ENCODE results near the gene SENP8. TPM values are rescaled to one million over a fixed set of nuclear protein-coding genes. Genes with fewer than 3 reads are reported as not detected.

SENP8 gene
- total and polyA plus RNA-seq, 2 of the 8 experiments (the other 6 are each of a cell fraction or from before 2014, with no cell fraction given) = 4.1 to 6.0 TPM

- Histone ChIP-seq H4K8ac (ENCODE audit: extremely low read depth, insufficient read depth, low read length) (no peak overlapping the region), H3K56ac (replicated peaks; ENCODE audit: insufficient read length, low read depth, low read length) (no peak overlapping the region), H3K79me2 (ENCODE audit: control insufficient read depth in 1 of 2, insufficient read depth in 2 of 2, low read length in 2 of 2) (no peaks in the 10 kb centered on the region), H4K91ac (replicated peaks; ENCODE audit: insufficient read length, low read length) (no peak overlapping the region), H3K4me2 (ENCODE audit: insufficient read depth in 1 of 2, low read depth in 2 of 2, low read length in 2 of 2) (no peak overlapping the region), H2BK12ac (ENCODE audit: low read depth, low read length) (no peak overlapping the region), H3K27me3 (replicated peaks in 1 of 4; ENCODE audit: control insufficient read depth in 3 of 4, extremely low read depth in 1 of 4, insufficient read depth in 3 of 4, low read length in 3 of 4) (no peaks in the 10 kb centered on the region), H2BK5ac (ENCODE audit: low read depth, low read length) (no peak overlapping the region), H3K4ac (replicated peaks; ENCODE audit: insufficient read length, low read depth, low read length) (no peak overlapping the region), H3K23ac (ENCODE audit: insufficient read length) (no peak overlapping the region), H3K79me1 (ENCODE audit: low read depth, low read length) (no peaks in the 10 kb centered on the region), H2BK15ac (ENCODE audit: low read length) (no peak overlapping the region), H2BK20ac (ENCODE audit: low read length) (no peak overlapping the region), H2AFZ (ENCODE audit: low read length) (no peak overlapping the region), H4K5ac (ENCODE audit: insufficient read length, low read depth, low read length) (no peak overlapping the region), H2AK5ac (ENCODE audit: low read depth, low read length) (no peak overlapping the region), H3K9ac (replicated peaks in 1 of 4; ENCODE audit: extremely low read depth in 1 of 4, low read depth in 3 of 4, low read length in 3 of 4) (no peak overlapping the region), H3K27ac (ENCODE audit: low read depth, low read length) (no peak overlapping the region), H3K9me3 (ENCODE audit: insufficient read depth in 2 of 2, low read depth in 1 of 2, low read length in 1 of 2) (no peaks in the 10 kb centered on the region), H4K20me1 (replicated peaks in 1 of 2; ENCODE audit: control insufficient read depth in 1 of 2, insufficient read depth in 2 of 2, low read length in 2 of 2) (no peaks in the 10 kb centered on the region), H3K36me3 (ENCODE audit: control insufficient read depth in 2 of 4, insufficient read depth in 4 of 4, low read length in 3 of 4) (no peaks in the 10 kb centered on the region), H3K4me1 (replicated peaks in 1 of 4; ENCODE audit: control insufficient read depth in 3 of 4, insufficient read depth in 4 of 4, low read length in 3 of 4) (no peaks in the 10 kb centered on the region), H2BK120ac (replicated peaks; ENCODE audit: low read depth, low read length) (no peak overlapping the region), H3K4me3 (ENCODE audit: extremely low read depth in 1 of 4, insufficient read depth in 2 of 4, low read depth in 3 of 4, low read length in 4 of 4) (no peak overlapping the region), H3K14ac (ENCODE audit: insufficient read length) (no peak overlapping the region), H3K18ac (ENCODE audit: extremely low read depth, low read length) (no peak overlapping the region), H3K23me2 (ENCODE audit: low read depth, low read length) (no peaks in the 10 kb centered on the region)
- DNase-seq (ENCODE audit: low read depth in 1 of 2, low spot score in 2 of 2) = no peak
- CTCF ChIA-PET (ENCODE audit: partially characterized antibody) = no interaction called here
- POLR2A ChIA-PET (ENCODE audit: partially characterized antibody) = no interaction called here
- FAIRE-seq = no peak
- TF ChIP-seq TBP (IDR thresholded peaks at IDR 0.05; ENCODE audit: low read depth, low read length) (no peak), CHD1 (IDR thresholded peaks at IDR 0.05; ENCODE audit: low read depth, low read length) (no peak), SIRT6 (IDR thresholded peaks at IDR 0.05; ENCODE audit: low read length) (no peak), SUZ12 (IDR thresholded peaks at IDR 0.05; ENCODE audit: low read length) (no peak), RAD21 (IDR thresholded peaks at IDR 0.05 in 1 of 2, conservative IDR thresholded peaks at IDR 0.05 in 1 of 2; ENCODE audit: low read depth in 2 of 2, low read length in 2 of 2) (no peak), SP4 (IDR thresholded peaks at IDR 0.05; ENCODE audit: low read length) (no peak), NRF1 (IDR thresholded peaks at IDR 0.05; ENCODE audit: low read depth, low read length) (no peak), TCF12 (IDR thresholded peaks at IDR 0.05; ENCODE audit: low read depth, low read length) (no peak), SP1 (IDR thresholded peaks at IDR 0.05; ENCODE audit: low read depth, low read length) (no peak), NANOG (IDR thresholded peaks at IDR 0.05; ENCODE audit: insufficient read depth, low read depth, low read length, poor library complexity, severe bottlenecking) (no peak), RXRA (IDR thresholded peaks at IDR 0.05; ENCODE audit: insufficient read depth, low read depth, low read length) (no peak), KDM5A (IDR thresholded peaks at IDR 0.05; ENCODE audit: low read length) (no peak), KDM1A (IDR thresholded peaks at IDR 0.05; ENCODE audit: borderline replicate concordance, low read length) (no peak), TAF1 (IDR thresholded peaks at IDR 0.05; ENCODE audit: low read depth, low read length) (no peak), CREB1 (IDR thresholded peaks at IDR 0.05) (no peak), BCL11A (IDR thresholded peaks at IDR 0.05; ENCODE audit: low read depth in 2 of 2, low read length in 2 of 2) (no peak), BACH1 (IDR thresholded peaks at IDR 0.05; ENCODE audit: low read length) (no peak)
- WGBS, 2 experiments (ENCODE audit: extremely low coverage in 1 of 2, insufficient coverage in 1 of 2, insufficient read length in 1 of 2, insufficient replicate concordance in 2 of 2, low coverage in 1 of 2, low lambda C conversion rate in 2 of 2, missing lambda C conversion rate in 1 of 2) = 77% methylated on average over 1 of the region's 1 CpG; no CpG with 5 or more reads in 1 of the 2 experiments
Observed at GRCh38 chr15:72077950-72078349, 40.3 kb upstream of the SENP8 start.
